Activated T-helper 17 cell treated with anti-CD3 and anti-CD28 coated beads, Interleukin-2, amount 50 U/mL, for 72 hours (primary cell): ENCODE results near the gene CCDC28A. TPM values are rescaled to one million over a fixed set of nuclear protein-coding genes. Genes with fewer than 3 reads are reported as not detected.
"Not testable (repeated sequence)": the region's sequence is repeated elsewhere in the genome, so short reads cannot be mapped to it uniquely, and the experiment has no call there.

Experiments
- ATAC-seq: fragments of 150-1000 bp; cut with Tn5 transposase; replicated peaks from 2 replicates; pipeline ENCODE4 v1.10.0; 2021; ENCODE audit warnings: mild to moderate bottlenecking, moderate library complexity
- H3K27ac Mint-ChIP-seq: one replicate; pipeline ENCODE4 v1.8.0; 2022; ENCODE audit warnings: mixed read lengths
- H3K27me3 Mint-ChIP-seq: one replicate; pipeline ENCODE4 v1.8.0; 2022; ENCODE audit warnings: mixed read lengths
- H3K36me3 Mint-ChIP-seq: one replicate; pipeline ENCODE4 v1.8.0; 2022; ENCODE audit warnings: low read depth, mild to moderate bottlenecking, mixed read lengths
- H3K4me1 Mint-ChIP-seq: one replicate; pipeline ENCODE4 v1.8.0; 2022; ENCODE audit warnings: mixed read lengths
- H3K4me3 Mint-ChIP-seq: one replicate; pipeline ENCODE4 v1.8.0; 2022; ENCODE audit warnings: mild to moderate bottlenecking, mixed read lengths
- H3K9me3 Mint-ChIP-seq: one replicate; pipeline ENCODE4 v1.8.0; 2022; ENCODE audit warnings: mixed read lengths
- total RNA-seq, 2 donors: library from RNA; stranded (reverse); gene quantifications; one replicate each; pipeline ENCODE4 v1.2.3, GENCODE V29; 2022

CCDC28A gene
- total RNA-seq = 10 to 100 TPM; 16.8 to 28.2 TPM

DNA sequence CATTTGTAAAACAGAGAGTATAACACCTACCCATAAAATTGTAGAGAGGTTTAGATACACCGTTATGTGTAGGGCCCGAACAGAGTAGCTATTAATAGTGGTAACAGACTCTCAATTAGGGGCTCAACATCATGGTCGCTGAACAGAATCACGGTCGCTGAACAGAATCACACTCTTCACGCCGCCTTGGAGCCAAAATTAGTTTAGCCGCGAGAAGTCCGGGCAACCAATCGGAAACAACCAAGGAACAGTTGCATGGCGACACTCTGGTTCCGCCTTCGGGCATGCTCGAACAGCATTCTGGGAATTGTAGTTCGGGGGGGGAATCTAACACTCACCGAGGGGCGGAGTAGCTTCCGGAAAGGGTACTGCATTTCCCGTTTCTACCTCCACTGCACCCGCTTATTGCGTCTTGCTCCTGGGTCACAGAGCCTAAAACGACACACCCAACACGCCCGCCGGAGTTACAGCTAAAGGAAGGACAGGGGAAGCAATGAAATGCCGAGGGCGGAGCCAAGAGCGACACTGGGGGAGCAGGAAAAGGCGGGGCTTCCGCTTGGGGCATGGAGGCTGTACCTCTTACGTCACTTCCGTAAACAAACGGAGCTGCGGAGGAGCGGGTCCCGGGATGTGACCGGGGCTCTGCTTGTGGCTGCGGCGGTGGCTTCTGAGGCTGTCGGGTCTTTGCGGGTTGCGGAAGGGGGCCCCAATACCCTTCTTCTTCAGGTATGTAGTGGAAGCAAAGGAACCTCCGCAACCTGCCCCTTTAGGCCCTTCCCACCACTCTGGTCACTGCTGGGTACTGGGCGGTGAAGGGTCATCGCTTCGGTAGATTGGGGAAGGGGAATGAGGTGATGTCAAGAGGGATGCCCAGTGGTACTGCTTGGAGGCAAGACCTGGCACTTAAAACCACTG lies at the start of gene CCDC28A:
Gene CCDC28A (plus strand): TSS at position 593 of the 915 bp plus-strand sequence. CDS start 2,352 bp downstream, outside the sequence.
- peak within 1 kb of the TSS; percentile 94 for H3K4me3 Mint-ChIP-seq
- H3K27me3 Mint-ChIP-seq = no peaks in the 10 kb centered on the region
- H3K9me3 Mint-ChIP-seq = no peaks in the 10 kb centered on the region
- H3K36me3 Mint-ChIP-seq = peaks cover 23% of the 10 kb centered on the region
- peak; percentile 91 for ATAC-seq
- H3K4me1 Mint-ChIP-seq = no peaks in the 10 kb centered on the region
- H3K27ac Mint-ChIP-seq = peak within 1 kb of the TSS; percentile 97

DNA sequence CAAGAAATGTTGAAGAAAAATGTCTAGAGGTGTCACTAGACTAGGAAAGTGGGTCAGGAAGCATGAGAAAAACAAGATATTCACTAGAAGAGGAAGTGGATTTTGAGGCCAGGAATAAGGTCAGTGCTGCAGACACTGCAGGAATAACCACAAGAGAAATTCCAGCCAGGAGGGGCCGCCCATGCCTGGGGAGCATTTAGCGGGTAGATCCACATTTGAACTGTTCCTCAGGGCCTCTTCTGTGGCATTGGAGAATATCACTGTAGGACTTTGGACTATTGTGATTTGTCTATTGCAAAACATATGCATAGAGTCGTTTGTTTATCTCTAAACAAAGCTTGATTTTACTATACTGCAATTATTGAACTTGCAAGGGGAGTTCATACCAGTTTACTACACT lies 49.6 kb upstream of the CCDC28A start:
- no peak for ATAC-seq
- no peak overlapping the region for H3K27ac Mint-ChIP-seq
- no peaks in the 10 kb centered on the region for H3K9me3 Mint-ChIP-seq
- no peaks in the 10 kb centered on the region for H3K36me3 Mint-ChIP-seq
- no peak overlapping the region for H3K4me3 Mint-ChIP-seq
- H3K4me1 Mint-ChIP-seq = no peaks in the 10 kb centered on the region
- H3K27me3 Mint-ChIP-seq = peaks cover 4% of the 10 kb centered on the region

DNA sequence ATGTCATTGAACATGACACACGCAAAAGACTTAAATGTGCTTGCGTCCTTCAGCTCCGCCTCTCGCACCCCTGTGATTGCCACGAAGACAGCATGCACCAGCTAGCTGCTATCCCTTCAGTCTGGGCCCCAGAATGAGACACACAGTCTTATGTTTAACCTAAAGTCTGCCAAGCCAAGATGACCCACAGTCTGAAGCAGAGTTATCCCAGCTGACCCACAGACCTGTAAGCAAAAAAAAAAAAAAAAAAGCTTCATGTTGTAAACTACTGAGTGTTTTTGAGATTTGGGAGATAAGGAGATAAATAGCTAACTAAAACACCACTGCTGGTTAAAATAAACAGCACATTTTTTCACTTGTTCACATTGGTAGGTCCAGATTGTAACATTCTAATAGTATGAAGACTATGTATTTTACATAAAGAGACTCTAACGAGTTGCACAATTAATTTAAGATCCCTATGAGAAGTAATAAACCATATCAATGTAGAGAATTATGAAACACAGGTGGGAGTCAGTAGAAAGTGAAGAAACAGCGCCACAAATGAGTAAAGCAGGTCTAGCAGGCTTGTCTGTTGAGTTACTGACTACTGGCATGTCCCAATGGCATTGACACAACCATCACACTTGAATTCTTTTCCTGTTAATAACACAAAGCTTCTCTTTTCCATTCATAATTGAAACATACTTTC lies 47.4 kb upstream of the CCDC28A start:
- H3K4me1 Mint-ChIP-seq = no peaks in the 10 kb centered on the region
- H3K27me3 Mint-ChIP-seq = peaks cover 4% of the 10 kb centered on the region
- ATAC-seq = no peak
- H3K36me3 Mint-ChIP-seq = no peaks in the 10 kb centered on the region
- H3K27ac Mint-ChIP-seq = no peak overlapping the region
- H3K9me3 Mint-ChIP-seq = no peaks in the 10 kb centered on the region
- H3K4me3 Mint-ChIP-seq = no peak overlapping the region

DNA sequence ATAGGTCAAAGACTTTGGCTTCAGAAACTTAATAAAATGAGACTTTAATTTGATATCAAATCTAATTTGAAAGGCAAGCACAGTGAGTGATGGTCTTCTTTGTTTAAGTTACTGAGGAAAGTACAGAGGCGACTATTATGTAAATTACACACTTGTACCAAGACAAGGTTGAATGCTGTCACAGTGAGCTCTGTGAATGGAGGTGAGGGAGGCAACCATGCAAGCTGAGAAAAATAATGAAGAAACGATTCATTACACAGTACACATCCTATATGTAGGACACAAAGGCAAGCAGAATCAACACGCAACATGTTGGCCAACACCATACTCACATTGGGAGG lies 46.8 kb upstream of the CCDC28A start:
- Mint-ChIP-seq H3K9me3 (no peaks in the 10 kb centered on the region), H3K4me3 (no peak overlapping the region), H3K27ac (no peak overlapping the region), H3K4me1 (no peaks in the 10 kb centered on the region), H3K36me3 (no peaks in the 10 kb centered on the region), H3K27me3 (peaks cover 5% of the 10 kb centered on the region)
- ATAC-seq = no peak

DNA sequence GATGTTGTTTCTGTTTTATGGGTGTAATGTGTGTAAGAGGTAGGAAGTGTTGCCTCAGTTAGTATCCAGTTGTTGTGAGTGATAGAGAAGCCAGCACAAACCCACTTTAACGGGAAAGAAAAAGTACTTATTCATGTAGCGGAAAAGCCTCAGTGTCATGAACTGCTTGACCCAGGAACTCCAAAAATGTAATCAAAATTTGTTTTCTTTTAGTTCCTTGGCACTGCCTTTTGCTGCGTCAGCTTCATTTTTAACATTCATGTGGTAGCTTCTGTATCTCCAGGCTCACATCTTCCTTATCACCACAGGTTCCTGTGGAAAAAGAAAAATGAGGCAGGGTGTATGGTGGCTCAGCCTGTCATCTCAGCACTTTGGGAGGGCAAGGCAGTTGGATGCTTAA lies 46.4 kb upstream of the CCDC28A start:
- Mint-ChIP-seq H3K27me3 (peaks cover 9% of the 10 kb centered on the region), H3K4me1 (no peaks in the 10 kb centered on the region), H3K27ac (no peak overlapping the region), H3K36me3 (no peaks in the 10 kb centered on the region), H3K9me3 (no peaks in the 10 kb centered on the region), H3K4me3 (no peak overlapping the region)
- no peak for ATAC-seq

DNA sequence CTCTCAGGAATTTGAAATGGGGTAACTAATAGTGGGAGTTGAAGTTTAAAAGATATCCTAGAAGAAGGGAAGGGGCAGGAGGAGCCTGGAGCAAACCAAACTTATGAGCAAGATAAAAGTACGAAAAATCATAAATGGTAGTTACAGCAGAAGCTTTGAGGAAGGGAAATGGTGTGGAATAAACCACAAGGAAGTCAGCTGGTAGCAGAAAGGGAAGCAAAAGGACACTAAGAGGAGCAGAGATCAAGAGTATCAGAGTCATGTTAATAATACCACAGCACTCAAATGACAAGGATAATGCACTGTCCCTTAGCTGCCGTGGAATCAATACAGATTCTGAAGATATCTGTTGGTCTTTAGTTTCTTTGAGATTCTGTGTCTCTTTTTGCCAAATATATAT lies 44.9 kb upstream of the CCDC28A start:
- no peak for ATAC-seq
- Mint-ChIP-seq H3K27me3 (peaks cover 9% of the 10 kb centered on the region), H3K4me1 (no peaks in the 10 kb centered on the region), H3K9me3 (no peaks in the 10 kb centered on the region), H3K4me3 (no peak overlapping the region), H3K36me3 (no peaks in the 10 kb centered on the region), H3K27ac (no peak overlapping the region)

DNA sequence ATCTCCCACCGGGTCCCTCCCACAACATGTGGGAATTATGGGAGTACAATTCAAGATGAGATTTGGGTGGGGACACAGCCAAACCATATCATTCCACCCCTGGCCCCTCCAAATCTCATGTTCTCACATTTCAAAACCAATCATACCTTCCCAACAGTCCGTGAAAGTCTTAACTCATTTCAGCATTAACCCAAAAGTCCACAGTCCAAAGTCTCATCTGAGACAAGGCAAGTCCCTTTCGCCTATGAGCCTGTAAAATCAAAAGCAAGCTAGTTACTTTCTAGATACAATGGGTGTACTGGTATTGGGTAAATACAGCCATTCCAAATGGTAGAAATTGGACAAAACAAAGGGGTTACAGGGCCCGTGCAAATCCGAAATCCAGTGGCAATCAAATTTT lies 43.5 kb upstream of the CCDC28A start:
- not testable (repeated sequence) for H3K27ac Mint-ChIP-seq, H3K4me1 Mint-ChIP-seq, H3K4me3 Mint-ChIP-seq, H3K36me3 Mint-ChIP-seq, H3K9me3 Mint-ChIP-seq, H3K27me3 Mint-ChIP-seq, ATAC-seq

DNA sequence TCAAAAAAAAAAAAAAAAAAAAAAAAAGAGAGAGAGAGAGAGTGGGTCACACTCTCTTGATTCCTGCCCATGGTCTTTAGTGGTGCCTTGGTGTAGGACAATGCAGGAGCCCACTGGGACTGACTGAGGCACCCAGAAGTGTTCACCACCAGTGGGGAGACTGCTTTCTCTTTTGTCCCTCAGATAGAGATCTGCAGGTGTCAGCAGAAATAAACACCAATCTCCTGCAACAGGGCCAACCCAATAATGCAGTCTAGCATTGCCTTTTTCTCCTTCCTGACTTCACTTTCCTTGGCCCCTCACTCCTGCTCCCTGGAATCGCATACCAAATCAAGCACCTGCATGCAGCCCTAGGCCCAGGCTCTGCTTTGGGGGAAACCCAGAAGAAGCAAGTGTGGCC lies 39.0 kb upstream of the CCDC28A start:
- peaks cover 8% of the 10 kb centered on the region for H3K9me3 Mint-ChIP-seq
- no peak overlapping the region for H3K27ac Mint-ChIP-seq
- H3K4me1 Mint-ChIP-seq = no peaks in the 10 kb centered on the region
- peaks cover 5% of the 10 kb centered on the region for H3K27me3 Mint-ChIP-seq
- ATAC-seq = no peak
- H3K36me3 Mint-ChIP-seq = no peaks in the 10 kb centered on the region
- H3K4me3 Mint-ChIP-seq = no peak overlapping the region

DNA sequence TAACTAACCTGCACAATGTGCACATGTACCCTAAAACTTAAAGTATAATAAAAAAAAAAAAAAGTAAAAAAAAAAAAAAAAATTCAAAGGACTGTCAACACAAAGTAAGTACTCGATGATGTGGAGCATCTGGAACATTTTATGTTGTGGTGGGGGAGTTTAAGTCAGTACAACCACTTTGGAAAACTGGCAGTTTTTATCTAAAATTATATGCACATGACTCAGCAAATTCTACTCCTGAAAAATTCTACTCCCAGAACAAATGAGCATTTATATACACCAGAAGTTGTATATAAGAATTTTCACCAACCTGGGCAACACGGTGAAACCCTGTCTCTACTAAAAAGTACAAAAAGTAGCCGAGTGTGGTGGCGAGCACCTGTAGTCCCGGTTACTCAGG lies 36.9 kb upstream of the CCDC28A start:
- H3K27ac Mint-ChIP-seq = no peak overlapping the region
- peaks cover 15% of the 10 kb centered on the region for H3K9me3 Mint-ChIP-seq

DNA sequence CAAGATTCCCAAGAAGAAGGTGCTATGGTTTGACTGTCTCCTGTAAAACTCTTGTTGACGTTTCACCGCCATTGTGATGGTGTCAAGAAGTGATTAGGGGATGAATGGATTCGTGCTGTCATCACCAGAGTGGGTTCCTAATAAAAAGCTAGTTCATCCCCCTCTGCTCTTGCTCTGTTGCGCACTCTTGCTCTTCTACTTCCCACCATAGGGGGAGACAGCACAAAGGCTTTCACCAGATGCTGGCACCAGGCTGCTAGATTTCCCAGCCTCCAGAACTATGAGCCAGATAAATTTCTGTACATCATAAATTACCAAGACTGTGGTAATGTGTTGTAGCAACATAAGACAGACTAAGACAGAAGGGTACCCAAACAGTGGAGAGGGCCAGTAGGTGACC lies 21.6 kb upstream of the CCDC28A start:
- H3K36me3 Mint-ChIP-seq = no peaks in the 10 kb centered on the region
- ATAC-seq = no peak
- H3K4me3 Mint-ChIP-seq = no peak overlapping the region
- no peaks in the 10 kb centered on the region for H3K27me3 Mint-ChIP-seq
- no peaks in the 10 kb centered on the region for H3K9me3 Mint-ChIP-seq
- H3K27ac Mint-ChIP-seq = no peak overlapping the region
- H3K4me1 Mint-ChIP-seq = no peaks in the 10 kb centered on the region

More for the DNA sequence above, 36.9 kb upstream of the CCDC28A start:
- ATAC-seq = no peak
- H3K4me1 Mint-ChIP-seq = no peaks in the 10 kb centered on the region
- H3K4me3 Mint-ChIP-seq = no peak overlapping the region
- H3K27me3 Mint-ChIP-seq = peaks cover 5% of the 10 kb centered on the region
- no peaks in the 10 kb centered on the region for H3K36me3 Mint-ChIP-seq

DNA sequence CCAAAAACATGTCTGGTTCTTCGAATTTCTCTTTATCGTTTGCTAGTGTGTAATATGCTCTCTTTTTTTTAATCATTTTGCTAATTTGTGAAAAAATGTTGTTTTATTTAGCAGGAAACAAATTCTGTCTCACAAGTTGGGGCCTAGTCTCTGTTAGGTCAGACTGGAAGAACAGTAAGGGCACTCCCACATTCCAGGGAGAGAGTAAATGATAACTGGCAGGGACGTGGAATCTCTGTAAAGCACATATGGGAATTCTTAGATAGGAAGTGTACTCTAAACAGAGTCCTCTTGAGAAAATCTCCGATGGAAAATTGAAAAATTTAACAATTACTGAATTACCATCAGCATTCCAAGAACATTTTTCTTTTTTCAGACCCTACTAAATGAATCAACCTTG lies 16.4 kb upstream of the CCDC28A start:
- Mint-ChIP-seq H3K27me3 (no peaks in the 10 kb centered on the region), H3K9me3 (no peaks in the 10 kb centered on the region), H3K4me3 (no peak overlapping the region), H3K27ac (no peak overlapping the region), H3K36me3 (no peaks in the 10 kb centered on the region), H3K4me1 (no peaks in the 10 kb centered on the region)
- no peak for ATAC-seq

DNA sequence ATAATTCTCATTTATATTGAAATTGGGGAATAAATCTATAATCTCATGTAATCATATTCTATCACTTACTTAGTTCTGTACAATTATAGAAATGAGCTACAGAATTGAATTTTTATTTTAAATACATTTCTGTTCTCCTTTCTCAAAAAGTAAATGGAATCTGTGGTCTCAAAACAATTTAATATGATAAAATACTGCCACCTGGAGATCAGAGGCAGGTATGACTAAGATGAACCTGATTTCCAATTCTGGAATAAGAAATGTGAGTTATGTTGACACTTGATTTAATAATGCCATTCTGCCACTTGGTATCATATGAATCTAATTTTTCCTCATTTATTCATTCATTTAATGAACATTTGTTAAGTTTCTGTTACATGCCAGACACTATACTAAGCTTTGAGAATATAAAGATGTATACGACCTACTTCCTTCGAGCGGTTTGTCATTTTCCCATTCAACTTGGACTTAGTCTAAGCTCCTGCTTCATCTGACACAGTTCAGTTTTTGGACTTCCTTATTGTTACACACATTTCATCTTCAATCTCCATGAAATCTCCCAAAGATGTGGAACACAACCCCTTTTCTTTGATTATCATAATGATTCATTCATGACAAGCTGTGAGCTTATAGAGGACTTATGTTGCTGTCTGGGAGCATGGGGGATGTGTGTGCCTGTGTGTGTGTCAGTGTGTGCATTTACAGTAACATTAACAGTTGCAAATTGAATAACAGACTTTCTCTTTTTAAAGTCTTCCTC lies 7.5 kb upstream of the CCDC28A start:
- no peak overlapping the region for H3K4me3 Mint-ChIP-seq
- ATAC-seq = no peak
- H3K4me1 Mint-ChIP-seq = no peaks in the 10 kb centered on the region
- no peaks in the 10 kb centered on the region for H3K9me3 Mint-ChIP-seq
- no peak overlapping the region for H3K27ac Mint-ChIP-seq
- no peaks in the 10 kb centered on the region for H3K36me3 Mint-ChIP-seq
- H3K27me3 Mint-ChIP-seq = no peaks in the 10 kb centered on the region

DNA sequence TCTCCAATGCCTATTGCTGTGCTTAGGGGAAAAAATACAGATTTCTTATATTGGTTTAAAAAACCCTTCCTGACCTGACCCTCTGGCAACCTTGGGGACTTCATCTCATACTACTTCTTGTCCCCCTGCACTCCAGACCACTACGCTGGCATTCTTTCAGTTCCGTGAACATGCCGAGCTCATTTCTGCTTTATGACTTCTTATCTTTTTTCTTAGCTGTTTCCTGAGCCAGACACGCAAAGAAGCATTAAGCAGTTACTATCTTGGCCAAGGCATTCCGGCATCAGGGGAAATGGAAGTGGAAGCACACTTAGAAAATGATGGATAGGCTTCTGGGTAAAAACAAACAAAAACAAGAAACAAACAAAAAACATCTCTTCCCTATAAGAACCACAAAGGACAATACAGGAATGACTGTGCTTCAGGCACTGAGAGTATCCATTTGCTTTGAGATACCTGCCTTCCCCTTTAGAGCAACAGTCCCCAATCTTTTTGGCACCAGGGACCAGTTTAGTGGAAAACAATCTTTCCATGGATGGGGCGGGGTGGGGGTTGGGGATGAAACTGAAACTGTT lies 4.4 kb upstream of the CCDC28A start:
- Mint-ChIP-seq H3K27ac (no peak overlapping the region), H3K9me3 (no peaks in the 10 kb centered on the region), H3K4me1 (no peaks in the 10 kb centered on the region), H3K4me3 (no peak overlapping the region), H3K36me3 (no peaks in the 10 kb centered on the region), H3K27me3 (no peaks in the 10 kb centered on the region)
- no peak for ATAC-seq

DNA sequence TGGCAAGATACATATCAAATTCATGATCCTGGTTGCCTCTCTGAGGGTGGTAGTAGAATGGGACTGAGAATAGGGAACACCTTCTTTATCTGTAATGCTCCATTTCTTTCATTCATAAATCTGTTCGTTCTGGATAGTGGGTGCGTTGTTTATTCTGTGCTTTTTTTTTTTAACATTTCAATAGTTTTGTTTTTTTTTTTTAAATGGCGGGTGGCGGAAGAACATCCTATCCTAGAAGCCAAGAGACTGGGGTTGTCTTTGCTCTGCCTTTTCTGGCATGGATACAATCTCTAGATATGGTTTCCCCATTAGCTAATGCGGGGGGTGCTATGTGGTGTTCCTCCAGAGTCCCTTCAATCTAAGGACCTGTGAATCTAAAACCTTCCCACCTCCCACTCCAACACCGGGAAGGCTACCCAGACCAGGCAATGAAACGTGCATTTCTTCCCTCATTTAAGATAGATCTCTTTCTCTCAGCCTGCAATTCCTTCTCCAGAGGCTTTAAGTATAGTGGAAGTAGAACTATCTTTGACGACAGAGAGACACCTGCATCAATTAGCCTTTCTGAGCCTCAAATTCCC lies 883 bp upstream of the CCDC28A start:
- Mint-ChIP-seq H3K4me1 (no peaks in the 10 kb centered on the region), H3K4me3 (peak overlapping the region; percentile 94), H3K27me3 (no peaks in the 10 kb centered on the region), H3K9me3 (no peaks in the 10 kb centered on the region), H3K36me3 (peaks cover 19% of the 10 kb centered on the region), H3K27ac (peak overlapping the region; percentile 97)
- ATAC-seq = no peak
